ENCODE measurements around the gene SLC44A1.

SLC44A1 gene

DNA sequence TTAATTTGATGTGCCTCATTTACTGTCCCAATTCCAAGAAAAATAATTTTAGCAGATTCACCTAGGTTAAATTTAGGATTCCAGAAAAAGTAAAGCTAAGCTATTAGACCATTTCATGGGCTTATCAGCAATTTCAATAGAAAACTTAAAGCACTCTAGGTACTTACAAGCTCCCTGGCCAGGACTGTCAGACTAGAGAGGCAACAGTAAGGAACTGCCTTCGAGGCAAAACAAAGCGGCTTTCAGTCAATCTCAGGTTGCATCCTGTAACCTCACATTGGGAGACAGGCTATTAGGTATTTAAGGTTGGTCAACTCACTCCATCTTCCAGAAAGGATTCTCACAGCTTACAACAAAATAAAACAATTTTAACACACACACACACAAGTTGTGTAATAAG is 154.7 kb downstream of the SLC44A1 start:
- H3K4me3 ChIP-seq (replicated peaks; ENCODE audit: insufficient read depth, low read length) = no peak overlapping the region
- H3K27ac ChIP-seq (replicated peaks) = no peak overlapping the region
- H3K27me3 ChIP-seq (ENCODE audit: insufficient read depth, poor library complexity, severe bottlenecking) = no peaks in the 10 kb centered on the region
- DNase-seq (ENCODE audit: low read depth in 1 of 2, low spot score in 1 of 2) = no peak
- TF ChIP-seq POLR2AphosphoS5 (IDR thresholded peaks at IDR 0.05; ENCODE audit: low read depth) (no peak), GABPA (IDR thresholded peaks at IDR 0.05; ENCODE audit: low read depth) (no peak), CTCF (IDR thresholded peaks at IDR 0.05; ENCODE audit: insufficient read depth, low read length) (no peak), SPI1 (IDR thresholded peaks at IDR 0.05; ENCODE audit: borderline replicate concordance, low read depth) (no peak)
- TF ChIP-seq, protein P1, sequence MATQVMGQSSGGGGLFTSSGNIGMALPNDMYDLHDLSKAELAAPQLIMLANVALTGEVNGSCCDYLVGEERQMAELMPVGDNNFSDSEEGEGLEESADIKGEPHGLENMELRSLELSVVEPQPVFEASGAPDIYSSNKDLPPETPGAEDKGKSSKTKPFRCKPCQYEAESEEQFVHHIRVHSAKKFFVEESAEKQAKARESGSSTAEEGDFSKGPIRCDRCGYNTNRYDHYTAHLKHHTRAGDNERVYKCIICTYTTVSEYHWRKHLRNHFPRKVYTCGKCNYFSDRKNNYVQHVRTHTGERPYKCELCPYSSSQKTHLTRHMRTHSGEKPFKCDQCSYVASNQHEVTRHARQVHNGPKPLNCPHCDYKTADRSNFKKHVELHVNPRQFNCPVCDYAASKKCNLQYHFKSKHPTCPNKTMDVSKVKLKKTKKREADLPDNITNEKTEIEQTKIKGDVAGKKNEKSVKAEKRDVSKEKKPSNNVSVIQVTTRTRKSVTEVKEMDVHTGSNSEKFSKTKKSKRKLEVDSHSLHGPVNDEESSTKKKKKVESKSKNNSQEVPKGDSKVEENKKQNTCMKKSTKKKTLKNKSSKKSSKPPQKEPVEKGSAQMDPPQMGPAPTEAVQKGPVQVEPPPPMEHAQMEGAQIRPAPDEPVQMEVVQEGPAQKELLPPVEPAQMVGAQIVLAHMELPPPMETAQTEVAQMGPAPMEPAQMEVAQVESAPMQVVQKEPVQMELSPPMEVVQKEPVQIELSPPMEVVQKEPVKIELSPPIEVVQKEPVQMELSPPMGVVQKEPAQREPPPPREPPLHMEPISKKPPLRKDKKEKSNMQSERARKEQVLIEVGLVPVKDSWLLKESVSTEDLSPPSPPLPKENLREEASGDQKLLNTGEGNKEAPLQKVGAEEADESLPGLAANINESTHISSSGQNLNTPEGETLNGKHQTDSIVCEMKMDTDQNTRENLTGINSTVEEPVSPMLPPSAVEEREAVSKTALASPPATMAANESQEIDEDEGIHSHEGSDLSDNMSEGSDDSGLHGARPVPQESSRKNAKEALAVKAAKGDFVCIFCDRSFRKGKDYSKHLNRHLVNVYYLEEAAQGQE (IDR thresholded peaks at IDR 0.05; ENCODE audit: insufficient replicate concordance, low read depth) = no peak

DNA sequence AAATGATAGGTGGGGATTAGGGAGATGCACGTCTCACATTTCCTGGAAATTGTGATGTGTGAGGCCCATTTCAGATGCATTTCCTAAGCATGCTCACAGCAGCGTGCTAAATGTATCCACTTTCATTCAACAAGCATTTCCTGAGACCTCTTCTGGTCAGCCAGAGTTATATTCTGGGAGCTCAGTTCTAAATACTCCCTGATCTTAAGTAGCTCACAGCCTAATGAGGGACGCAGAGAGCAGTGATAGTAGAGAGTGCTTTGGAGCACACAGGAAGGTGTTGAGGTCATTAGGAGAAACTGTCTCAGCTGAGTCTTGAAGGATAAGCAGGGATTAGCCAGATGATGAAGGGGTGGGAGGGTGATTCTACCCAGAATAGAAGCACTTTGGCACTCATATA is 157.2 kb downstream of the SLC44A1 start:
- Histone ChIP-seq H3K27me3 (ENCODE audit: insufficient read depth, poor library complexity, severe bottlenecking) (no peaks in the 10 kb centered on the region), H3K27ac (replicated peaks) (no peak overlapping the region), H3K4me3 (replicated peaks; ENCODE audit: insufficient read depth, low read length) (no peak overlapping the region)
- TF ChIP-seq SPI1 (IDR thresholded peaks at IDR 0.05; ENCODE audit: borderline replicate concordance, low read depth) = no peak
- TF ChIP-seq, protein P1 (IDR thresholded peaks at IDR 0.05; ENCODE audit: insufficient replicate concordance, low read depth) = no peak
- TF ChIP-seq POLR2AphosphoS5 (IDR thresholded peaks at IDR 0.05; ENCODE audit: low read depth) = no peak
- no peak for TF ChIP-seq CTCF (IDR thresholded peaks at IDR 0.05; ENCODE audit: insufficient read depth, low read length)
- TF ChIP-seq GABPA (IDR thresholded peaks at IDR 0.05; ENCODE audit: low read depth) = no peak
- DNase-seq (ENCODE audit: low read depth in 1 of 2, low spot score in 1 of 2) = no peak

DNA sequence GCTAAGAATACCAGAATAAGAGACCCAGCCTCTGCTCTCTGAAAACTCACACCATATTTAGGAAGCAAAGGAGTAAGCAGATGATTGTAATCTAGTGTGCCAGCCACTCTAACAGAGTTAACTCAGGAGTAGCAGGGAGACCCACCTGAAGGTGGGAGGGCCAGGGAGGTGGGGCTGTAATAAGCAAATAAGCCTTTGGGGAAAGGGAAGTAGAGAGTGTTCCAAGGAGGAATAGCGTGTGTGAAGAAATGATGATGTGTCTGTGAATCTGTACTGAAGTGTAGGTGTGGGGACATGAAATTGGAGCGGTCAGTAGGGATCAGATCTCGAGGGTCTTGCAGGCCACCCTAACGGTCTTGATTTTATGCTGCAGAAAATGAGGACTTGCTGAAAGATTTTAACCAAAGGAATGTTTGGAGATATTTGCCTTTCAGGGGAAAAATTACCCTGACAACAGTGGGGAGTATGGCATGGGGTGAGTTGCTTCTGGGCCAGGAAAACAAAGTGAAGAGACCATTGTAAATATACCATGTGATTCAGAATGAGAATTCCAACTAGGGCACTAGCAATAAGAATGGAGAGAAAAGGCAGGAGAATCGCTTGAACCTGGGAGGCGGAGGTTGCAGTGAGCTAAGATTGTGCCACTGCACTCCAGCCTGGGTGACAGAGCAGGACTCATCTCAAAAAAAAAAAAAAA is 159.2 kb downstream of the SLC44A1 start:
- TF ChIP-seq GABPA (IDR thresholded peaks at IDR 0.05; ENCODE audit: low read depth) = no peak
- TF ChIP-seq CTCF (IDR thresholded peaks at IDR 0.05; ENCODE audit: insufficient read depth, low read length) = no peak
- TF ChIP-seq POLR2AphosphoS5 (IDR thresholded peaks at IDR 0.05; ENCODE audit: low read depth) = no peak
- TF ChIP-seq, protein P1 (IDR thresholded peaks at IDR 0.05; ENCODE audit: insufficient replicate concordance, low read depth) = no peak
- no peak for TF ChIP-seq SPI1 (IDR thresholded peaks at IDR 0.05; ENCODE audit: borderline replicate concordance, low read depth)
- Histone ChIP-seq H3K4me3 (replicated peaks; ENCODE audit: insufficient read depth, low read length) (no peak overlapping the region), H3K27ac (replicated peaks) (no peak overlapping the region), H3K27me3 (ENCODE audit: insufficient read depth, poor library complexity, severe bottlenecking) (no peaks in the 10 kb centered on the region)
- no peak for DNase-seq (ENCODE audit: low read depth in 1 of 2, low spot score in 1 of 2)
